Upper lobe of left lung (tissue), 4 donors: ENCODE results near the gene IGHMBP2.

Experiments
- EP300 ChIP-seq, 4 donors: sonication (generic); formaldehyde crosslinking; IDR thresholded peaks; one replicate each; pipeline ENCODE4 v1.5.1; 2017; ENCODE audit warnings: antibody characterized with exemption in 4 of 4, control low read depth in 2 of 4
- POLR2A ChIP-seq, 4 donors: fragments of 450-650 bp; IDR thresholded peaks; one replicate each; pipeline ENCODE4 v1.5.1; 2016 to 2017; ENCODE audit warnings: antibody characterized with exemption in 4 of 4, mild to moderate bottlenecking in 2 of 4
- TF ChIP-seq, protein P1 (sequence below), 6 experiments: fragments of 450-650 bp in 4 of 6; fragments of 200-600 bp in 2 of 6; sonication (generic) in 2 of 6; IDR thresholded peaks; one replicate each; pipeline ENCODE4 v1.5.1; 2016 to 2019; ENCODE audit warnings: antibody characterized with exemption in 6 of 6

GRCh38 chr11:68913188-68913587 is 9.5 kb downstream of the IGHMBP2 start:
- TF ChIP-seq, protein P1, sequence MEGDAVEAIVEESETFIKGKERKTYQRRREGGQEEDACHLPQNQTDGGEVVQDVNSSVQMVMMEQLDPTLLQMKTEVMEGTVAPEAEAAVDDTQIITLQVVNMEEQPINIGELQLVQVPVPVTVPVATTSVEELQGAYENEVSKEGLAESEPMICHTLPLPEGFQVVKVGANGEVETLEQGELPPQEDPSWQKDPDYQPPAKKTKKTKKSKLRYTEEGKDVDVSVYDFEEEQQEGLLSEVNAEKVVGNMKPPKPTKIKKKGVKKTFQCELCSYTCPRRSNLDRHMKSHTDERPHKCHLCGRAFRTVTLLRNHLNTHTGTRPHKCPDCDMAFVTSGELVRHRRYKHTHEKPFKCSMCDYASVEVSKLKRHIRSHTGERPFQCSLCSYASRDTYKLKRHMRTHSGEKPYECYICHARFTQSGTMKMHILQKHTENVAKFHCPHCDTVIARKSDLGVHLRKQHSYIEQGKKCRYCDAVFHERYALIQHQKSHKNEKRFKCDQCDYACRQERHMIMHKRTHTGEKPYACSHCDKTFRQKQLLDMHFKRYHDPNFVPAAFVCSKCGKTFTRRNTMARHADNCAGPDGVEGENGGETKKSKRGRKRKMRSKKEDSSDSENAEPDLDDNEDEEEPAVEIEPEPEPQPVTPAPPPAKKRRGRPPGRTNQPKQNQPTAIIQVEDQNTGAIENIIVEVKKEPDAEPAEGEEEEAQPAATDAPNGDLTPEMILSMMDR (IDR thresholded peaks at IDR 0.05): no peak
- TF ChIP-seq POLR2A (IDR thresholded peaks at IDR 0.05): no peak
- TF ChIP-seq EP300 (IDR thresholded peaks at IDR 0.05): no peak
